GM12878 (cell line): ENCODE results near the gene SGMS1. TPM values are rescaled to one million over a fixed set of nuclear protein-coding genes. Genes with fewer than 3 reads are reported as not detected.

ENCODE experiments used
- CBFB ChIP-seq: IDR thresholded peaks from 2 replicates; pipeline ENCODE4 v1.6.1; 2016; ENCODE audit warnings: antibody characterized with exemption, low read depth
- CHD2 ChIP-seq: IDR thresholded peaks from 2 replicates; pipeline ENCODE4 v1.6.1; 2011; ENCODE audit warnings: low read depth, low read length, improper control_type of control experiment, borderline replicate concordance
- CHD4 ChIP-seq: fragments of 200-600 bp; sonication (generic); IDR thresholded peaks from 2 replicates; pipeline ENCODE4 v1.6.1; 2016; ENCODE audit warnings: mild to moderate bottlenecking
- ETV6 ChIP-seq, 2 experiments: fragments of 450-650 bp in 1 of 2; IDR thresholded peaks in 1 of 2; conservative IDR thresholded peaks in 1 of 2; 2 replicates each; pipeline ENCODE4 v1.6.1; 2014; ENCODE audit warnings: antibody characterized with exemption in 1 of 2, borderline replicate concordance in 1 of 2, low read depth in 1 of 2, mild to moderate bottlenecking in 1 of 2, moderate library complexity in 1 of 2
- FOS ChIP-seq: IDR thresholded peaks from 3 replicates; pipeline ENCODE4 v1.6.1; 2011; ENCODE audit warnings: borderline replicate concordance; ENCODE audit not compliant: insufficient read length; ENCODE audit errors: extremely low read depth
- HCFC1 ChIP-seq: fragments of 150-350 bp; IDR thresholded peaks from 2 replicates; pipeline ENCODE4 v1.6.1; 2014; ENCODE audit warnings: low read length
- MEF2A ChIP-seq: IDR thresholded peaks from 2 replicates; pipeline ENCODE4 v1.6.1; 2011; ENCODE audit warnings: low read depth, mild to moderate bottlenecking, low read length, moderate library complexity; ENCODE audit not compliant: insufficient read depth
- MTA2 ChIP-seq: fragments of 450-650 bp; IDR thresholded peaks from 2 replicates; pipeline ENCODE4 v1.6.1; 2016; ENCODE audit warnings: low read depth, mild to moderate bottlenecking, moderate library complexity
- NFIC ChIP-seq: IDR thresholded peaks from 2 replicates; pipeline ENCODE4 v1.6.1; 2012; ENCODE audit warnings: low read depth, mild to moderate bottlenecking, inconsistent platforms, low read length, moderate library complexity
- PML ChIP-seq: IDR thresholded peaks from 2 replicates; pipeline ENCODE4 v1.6.1; 2012; ENCODE audit warnings: low read length, inconsistent platforms
- RAD21 ChIP-seq: IDR thresholded peaks from 2 replicates; pipeline ENCODE4 v1.6.1; 2011; ENCODE audit warnings: mild to moderate bottlenecking, low read depth, low read length, moderate library complexity; ENCODE audit not compliant: insufficient read depth
- SMC3 ChIP-seq: IDR thresholded peaks from 2 replicates; pipeline ENCODE4 v1.6.1; 2011; ENCODE audit warnings: low read length, improper control_type of control experiment, borderline replicate concordance
- WRNIP1 ChIP-seq: IDR thresholded peaks from 2 replicates; pipeline ENCODE4 v1.6.1; 2011; ENCODE audit warnings: low read depth, low read length, improper control_type of control experiment, borderline replicate concordance
- YBX1 ChIP-seq: fragments of 450-650 bp; IDR thresholded peaks from 2 replicates; pipeline ENCODE4 v1.6.1; 2016; ENCODE audit warnings: antibody characterized with exemption
- ZNF207 ChIP-seq: fragments of 450-650 bp; IDR thresholded peaks from 2 replicates; pipeline ENCODE4 v1.6.1; 2014; ENCODE audit warnings: antibody characterized with exemption, mild to moderate bottlenecking, borderline replicate concordance
- ZNF217 ChIP-seq: fragments of 450-650 bp; IDR thresholded peaks from 2 replicates; pipeline ENCODE4 v1.6.1; 2017; ENCODE audit warnings: antibody characterized with exemption, mild to moderate bottlenecking
- ZNF24 ChIP-seq: fragments of 450-650 bp; IDR thresholded peaks from 2 replicates; pipeline ENCODE4 v1.6.1; 2017; ENCODE audit warnings: antibody characterized with exemption, mild to moderate bottlenecking
- ZZZ3 ChIP-seq: IDR thresholded peaks from 2 replicates; pipeline ENCODE4 v1.6.1; 2011; ENCODE audit warnings: low read depth; ENCODE audit not compliant: control insufficient read depth, insufficient read length
- polyA plus RNA-seq, 11 experiments: library from polyadenylated mRNA; depleted of rRNA in 4 of 11; unstranded in 6 of 11; stranded (reverse) in 5 of 11; fragments of >200 nt; fragmentation: Nextera tagmentation in 4 of 11; fragmentation: Illumina TruSeq in 1 of 11; extraction: Ambion mirVana in 4 of 11; extraction: Trizol in 1 of 11; gene quantifications; 1 replicate in 1 of 11; 2 replicates in 10 of 11; pipeline versions ENCODE4 v1.2.1 to v1.2.3, GENCODE V29; 2011 to 2016; ENCODE audit warnings: inconsistent platforms in 2 of 11, missing spikeins in 2 of 11, low read depth in 1 of 11
- total RNA-seq, 4 experiments: library from RNA; depleted of rRNA in 3 of 4; stranded (reverse); fragments of >200 nt in 3 of 4; fragmentation: Illumina TruSeq in 1 of 4; extraction: Trizol in 1 of 4; gene quantifications; 2 replicates each; pipeline versions ENCODE4 v1.2.1 to v1.2.3, GENCODE V29; 2013 to 2021
- TF ChIP-seq, protein P1 (sequence below), 3 experiments: IDR thresholded peaks in 2 of 3; conservative IDR thresholded peaks in 1 of 3; 2 replicates each; pipeline ENCODE4 v1.5.1; 2011; ENCODE audit warnings: low read depth in 3 of 3, low read length in 3 of 3, mild to moderate bottlenecking in 3 of 3, control low read depth in 2 of 3, moderate library complexity in 2 of 3, inconsistent platforms in 1 of 3, mixed read lengths in 1 of 3; ENCODE audit not compliant: control insufficient read depth in 2 of 3, insufficient read depth in 1 of 3; ENCODE audit errors: extremely low read depth in 1 of 3
- TF ChIP-seq, protein P2 (sequence below): IDR thresholded peaks from 2 replicates; pipeline ENCODE4 v1.6.1; 2012; ENCODE audit warnings: low read depth, low read length, improper control_type of control experiment
- TF ChIP-seq, protein P3 (sequence below): fragments of 450-650 bp; IDR thresholded peaks from 2 replicates; pipeline ENCODE4 v1.6.1; 2018; ENCODE audit warnings: borderline replicate concordance, mild to moderate bottlenecking; ENCODE audit not compliant: partially characterized antibody
- TF ChIP-seq, protein P4 (sequence below): fragments of 450-650 bp; IDR thresholded peaks from 2 replicates; pipeline ENCODE4 v1.6.1; 2017; ENCODE audit warnings: antibody characterized with exemption, mild to moderate bottlenecking, moderate library complexity
- TF ChIP-seq, protein P5 (sequence below): IDR thresholded peaks from 2 replicates; pipeline ENCODE4 v1.6.1; 2012; ENCODE audit warnings: low read length, inconsistent platforms

The SGMS1 gene
- total and polyA plus RNA-seq, 10 of the 15 experiments (the other 5 are each of a cell fraction or from before 2014, with no cell fraction given) = 1.4 to 14.5 (median 4.9) TPM

DNA sequence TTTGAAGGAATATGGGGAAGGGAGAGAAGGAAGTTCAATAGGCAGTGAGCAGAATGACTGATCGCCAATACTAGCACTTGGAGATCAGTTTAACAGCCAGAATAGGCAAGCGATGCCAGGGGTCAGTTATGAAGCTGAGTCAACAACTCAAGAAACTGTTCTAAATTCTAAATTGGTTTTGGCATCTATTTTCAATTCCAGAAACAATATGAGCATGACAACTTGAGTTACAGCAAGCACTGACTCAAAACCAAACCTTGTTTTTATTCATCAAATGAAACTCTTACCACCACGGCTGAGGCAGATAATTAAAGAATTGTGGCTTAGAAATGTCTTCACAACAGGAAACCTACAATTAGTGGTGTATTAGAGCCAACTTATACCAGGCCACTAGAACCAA, 192.0 kb downstream of the SGMS1 start (continued):
- TF ChIP-seq, protein P1, sequence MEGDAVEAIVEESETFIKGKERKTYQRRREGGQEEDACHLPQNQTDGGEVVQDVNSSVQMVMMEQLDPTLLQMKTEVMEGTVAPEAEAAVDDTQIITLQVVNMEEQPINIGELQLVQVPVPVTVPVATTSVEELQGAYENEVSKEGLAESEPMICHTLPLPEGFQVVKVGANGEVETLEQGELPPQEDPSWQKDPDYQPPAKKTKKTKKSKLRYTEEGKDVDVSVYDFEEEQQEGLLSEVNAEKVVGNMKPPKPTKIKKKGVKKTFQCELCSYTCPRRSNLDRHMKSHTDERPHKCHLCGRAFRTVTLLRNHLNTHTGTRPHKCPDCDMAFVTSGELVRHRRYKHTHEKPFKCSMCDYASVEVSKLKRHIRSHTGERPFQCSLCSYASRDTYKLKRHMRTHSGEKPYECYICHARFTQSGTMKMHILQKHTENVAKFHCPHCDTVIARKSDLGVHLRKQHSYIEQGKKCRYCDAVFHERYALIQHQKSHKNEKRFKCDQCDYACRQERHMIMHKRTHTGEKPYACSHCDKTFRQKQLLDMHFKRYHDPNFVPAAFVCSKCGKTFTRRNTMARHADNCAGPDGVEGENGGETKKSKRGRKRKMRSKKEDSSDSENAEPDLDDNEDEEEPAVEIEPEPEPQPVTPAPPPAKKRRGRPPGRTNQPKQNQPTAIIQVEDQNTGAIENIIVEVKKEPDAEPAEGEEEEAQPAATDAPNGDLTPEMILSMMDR (IDR thresholded peaks at IDR 0.05 in 2 of 3, conservative IDR thresholded peaks at IDR 0.05 in 1 of 3; ENCODE audit: control insufficient read depth in 2 of 3, extremely low read depth in 1 of 3, insufficient read depth in 1 of 3, low read depth in 3 of 3, low read length in 3 of 3) = no peak
- TF ChIP-seq ZNF217 = peak; percentile 99
- TF ChIP-seq, protein P2, sequence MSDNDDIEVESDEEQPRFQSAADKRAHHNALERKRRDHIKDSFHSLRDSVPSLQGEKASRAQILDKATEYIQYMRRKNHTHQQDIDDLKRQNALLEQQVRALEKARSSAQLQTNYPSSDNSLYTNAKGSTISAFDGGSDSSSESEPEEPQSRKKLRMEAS = no peak
- TF ChIP-seq ZNF207 = no peak
- peak; percentile 97 for TF ChIP-seq MEF2A
- TF ChIP-seq, protein P3, sequence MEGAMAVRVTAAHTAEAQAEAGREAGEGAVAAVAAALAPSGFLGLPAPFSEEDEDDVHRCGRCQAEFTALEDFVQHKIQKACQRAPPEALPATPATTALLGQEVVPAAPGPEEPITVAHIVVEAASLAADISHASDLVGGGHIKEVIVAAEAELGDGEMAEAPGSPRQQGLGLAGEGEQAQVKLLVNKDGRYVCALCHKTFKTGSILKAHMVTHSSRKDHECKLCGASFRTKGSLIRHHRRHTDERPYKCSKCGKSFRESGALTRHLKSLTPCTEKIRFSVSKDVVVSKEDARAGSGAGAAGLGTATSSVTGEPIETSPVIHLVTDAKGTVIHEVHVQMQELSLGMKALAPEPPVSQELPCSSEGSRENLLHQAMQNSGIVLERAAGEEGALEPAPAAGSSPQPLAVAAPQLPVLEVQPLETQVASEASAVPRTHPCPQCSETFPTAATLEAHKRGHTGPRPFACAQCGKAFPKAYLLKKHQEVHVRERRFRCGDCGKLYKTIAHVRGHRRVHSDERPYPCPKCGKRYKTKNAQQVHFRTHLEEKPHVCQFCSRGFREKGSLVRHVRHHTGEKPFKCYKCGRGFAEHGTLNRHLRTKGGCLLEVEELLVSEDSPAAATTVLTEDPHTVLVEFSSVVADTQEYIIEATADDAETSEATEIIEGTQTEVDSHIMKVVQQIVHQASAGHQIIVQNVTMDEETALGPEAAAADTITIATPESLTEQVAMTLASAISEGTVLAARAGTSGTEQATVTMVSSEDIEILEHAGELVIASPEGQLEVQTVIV = no peak
- peak; percentile 86; the same call in 1 of the 2 replicates for TF ChIP-seq CBFB
- no peak for TF ChIP-seq WRNIP1
- TF ChIP-seq HCFC1 = no peak
- TF ChIP-seq, protein P4, sequence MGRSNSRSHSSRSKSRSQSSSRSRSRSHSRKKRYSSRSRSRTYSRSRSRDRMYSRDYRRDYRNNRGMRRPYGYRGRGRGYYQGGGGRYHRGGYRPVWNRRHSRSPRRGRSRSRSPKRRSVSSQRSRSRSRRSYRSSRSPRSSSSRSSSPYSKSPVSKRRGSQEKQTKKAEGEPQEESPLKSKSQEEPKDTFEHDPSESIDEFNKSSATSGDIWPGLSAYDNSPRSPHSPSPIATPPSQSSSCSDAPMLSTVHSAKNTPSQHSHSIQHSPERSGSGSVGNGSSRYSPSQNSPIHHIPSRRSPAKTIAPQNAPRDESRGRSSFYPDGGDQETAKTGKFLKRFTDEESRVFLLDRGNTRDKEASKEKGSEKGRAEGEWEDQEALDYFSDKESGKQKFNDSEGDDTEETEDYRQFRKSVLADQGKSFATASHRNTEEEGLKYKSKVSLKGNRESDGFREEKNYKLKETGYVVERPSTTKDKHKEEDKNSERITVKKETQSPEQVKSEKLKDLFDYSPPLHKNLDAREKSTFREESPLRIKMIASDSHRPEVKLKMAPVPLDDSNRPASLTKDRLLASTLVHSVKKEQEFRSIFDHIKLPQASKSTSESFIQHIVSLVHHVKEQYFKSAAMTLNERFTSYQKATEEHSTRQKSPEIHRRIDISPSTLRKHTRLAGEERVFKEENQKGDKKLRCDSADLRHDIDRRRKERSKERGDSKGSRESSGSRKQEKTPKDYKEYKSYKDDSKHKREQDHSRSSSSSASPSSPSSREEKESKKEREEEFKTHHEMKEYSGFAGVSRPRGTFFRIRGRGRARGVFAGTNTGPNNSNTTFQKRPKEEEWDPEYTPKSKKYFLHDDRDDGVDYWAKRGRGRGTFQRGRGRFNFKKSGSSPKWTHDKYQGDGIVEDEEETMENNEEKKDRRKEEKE = no peak
- TF ChIP-seq CHD4 = no peak
- TF ChIP-seq SMC3 = no peak; the same call in 1 of the 2 replicates
- peak; percentile 100 for TF ChIP-seq MTA2
- TF ChIP-seq, protein P5, sequence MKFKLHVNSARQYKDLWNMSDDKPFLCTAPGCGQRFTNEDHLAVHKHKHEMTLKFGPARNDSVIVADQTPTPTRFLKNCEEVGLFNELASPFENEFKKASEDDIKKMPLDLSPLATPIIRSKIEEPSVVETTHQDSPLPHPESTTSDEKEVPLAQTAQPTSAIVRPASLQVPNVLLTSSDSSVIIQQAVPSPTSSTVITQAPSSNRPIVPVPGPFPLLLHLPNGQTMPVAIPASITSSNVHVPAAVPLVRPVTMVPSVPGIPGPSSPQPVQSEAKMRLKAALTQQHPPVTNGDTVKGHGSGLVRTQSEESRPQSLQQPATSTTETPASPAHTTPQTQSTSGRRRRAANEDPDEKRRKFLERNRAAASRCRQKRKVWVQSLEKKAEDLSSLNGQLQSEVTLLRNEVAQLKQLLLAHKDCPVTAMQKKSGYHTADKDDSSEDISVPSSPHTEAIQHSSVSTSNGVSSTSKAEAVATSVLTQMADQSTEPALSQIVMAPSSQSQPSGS = peak; percentile 99
- TF ChIP-seq NFIC = peak; percentile 100
- TF ChIP-seq CHD2 = peak; percentile 71; the same call in 1 of the 2 replicates
- no peak for TF ChIP-seq FOS
- TF ChIP-seq ZNF24 = peak; percentile 91
- TF ChIP-seq YBX1 = no peak
- peak; percentile 91 for TF ChIP-seq PML
- peak in 1 of 2 experiments; percentile 84; a peak in 1 of 4 replicates for TF ChIP-seq ETV6 (conservative IDR thresholded peaks at IDR 0.05 in 1 of 2, IDR thresholded peaks at IDR 0.05 in 1 of 2; ENCODE audit: borderline replicate concordance in 1 of 2, low read depth in 1 of 2)
- no peak; the same call in 1 of the 2 replicates for TF ChIP-seq RAD21
- TF ChIP-seq ZZZ3 = no peak
